SKM-1 treated with dmso at 0.1 percent for 144 hours (cell line): ENCODE measurements around the gene CIT.
"Not testable (repeated sequence)": the region's sequence is repeated elsewhere in the genome, so short reads cannot be mapped to it uniquely, and the experiment has no call there.

ENCODE experiments used
- DNase-seq: peaks from one replicate; lab custom pipeline; 2025; ENCODE audit not compliant: unreplicated experiment; lab: John Stamatoyannopoulos, UW

Gene CIT

GRCh38 chr12:119876761-119877638 is at the start of gene CIT:
TSS of gene CIT (minus strand) at chr12:119877320. CDS start at chr12:119876168, 1,152 bp downstream.
- peak; percentile 59 for DNase-seq

- DNase-seq: no peak
Measured at GRCh38 chr12:119925269-119925668, 48.1 kb upstream of the CIT start.

- no peak for DNase-seq
Measured at GRCh38 chr12:119920064-119920463, 42.9 kb upstream of the CIT start.

- no peak for DNase-seq
Measured at GRCh38 chr12:119915894-119916510, 38.9 kb upstream of the CIT start.

- no peak for DNase-seq
Measured at GRCh38 chr12:119914666-119915065, 37.5 kb upstream of the CIT start.

- DNase-seq: no peak
Measured at GRCh38 chr12:119913536-119914330, 36.6 kb upstream of the CIT start.

GRCh38 chr12:119911182-119911581 is 34.1 kb upstream of the CIT start:
- no peak for DNase-seq

- no peak for DNase-seq
Measured at GRCh38 chr12:119910586-119910985, 33.5 kb upstream of the CIT start.

GRCh38 chr12:119902084-119902509 is 25.0 kb upstream of the CIT start:
- peak; percentile 72 for DNase-seq

GRCh38 chr12:119901670-119902069 is 24.6 kb upstream of the CIT start:
- DNase-seq: no peak

GRCh38 chr12:119894916-119895315 is 17.8 kb upstream of the CIT start:
- no peak for DNase-seq

- not testable (repeated sequence) for DNase-seq
Measured at GRCh38 chr12:119892611-119893010, 15.5 kb upstream of the CIT start.

GRCh38 chr12:119885549-119885948 is 8.4 kb upstream of the CIT start:
- no peak for DNase-seq

- DNase-seq: not testable (repeated sequence)
Measured at GRCh38 chr12:119883791-119884190, 6.7 kb upstream of the CIT start.

- no peak for DNase-seq
Measured at GRCh38 chr12:119883237-119883636, 6.1 kb upstream of the CIT start.

- no peak for DNase-seq
Measured at GRCh38 chr12:119877639-119877948, 474 bp upstream of the CIT start.

GRCh38 chr12:119870457-119870856 is 6.7 kb downstream of the CIT start:
- DNase-seq: no peak

- no peak for DNase-seq
Measured at GRCh38 chr12:119869720-119870119, 7.4 kb downstream of the CIT start.

GRCh38 chr12:119868992-119869391 is 8.1 kb downstream of the CIT start:
- DNase-seq: no peak

GRCh38 chr12:119864591-119864990 is 12.5 kb downstream of the CIT start:
- no peak for DNase-seq

GRCh38 chr12:119859241-119859640 is 17.9 kb downstream of the CIT start:
- no peak for DNase-seq
